Neural cell (in vitro differentiated cells): ENCODE measurements around the gene ATP12A. TPM values are rescaled to one million over a fixed set of nuclear protein-coding genes. Genes with fewer than 3 reads are reported as not detected.

ENCODE experiments used
- H2AFZ ChIP-seq: fragments of 200-600, 300-800 bp; sonication (generic), shearing (Covaris generic); 2 replicates; pipeline ENCODE4 v1.6.0; 2014; ENCODE audit warnings: low read depth, mild to moderate bottlenecking, antibody characterized with exemption, low read length, moderate library complexity
- H3F3A ChIP-seq: fragments of 200-600 bp; shearing (Covaris generic); 2 replicates; pipeline ENCODE4 v1.6.1; 2016; ENCODE audit warnings: mild to moderate bottlenecking, moderate library complexity, mixed read lengths, antibody characterized with exemption, low read length; ENCODE audit not compliant: insufficient read depth, poor library complexity, severe bottlenecking
- H3K27ac ChIP-seq: fragments of 200-600, 300-800 bp; sonication (generic), shearing (Covaris generic); 2 replicates; pipeline ENCODE4 v1.5.1; 2014; ENCODE audit warnings: mild to moderate bottlenecking, low read length, moderate library complexity
- H3K27me3 ChIP-seq: fragments of 300-800, 200-600 bp; sonication (generic), shearing (Covaris generic); 2 replicates; pipeline ENCODE4 v1.6.0; 2014; ENCODE audit warnings: mild to moderate bottlenecking, low read depth, low read length, moderate library complexity; ENCODE audit not compliant: insufficient read depth
- H3K36me3 ChIP-seq: fragments of 300-800, 200-600 bp; sonication (generic), shearing (Covaris generic); 2 replicates; pipeline ENCODE4 v1.5.1; 2014; ENCODE audit warnings: mild to moderate bottlenecking, antibody characterized with exemption, low read length, moderate library complexity; ENCODE audit not compliant: insufficient read depth
- H3K4me2 ChIP-seq: fragments of 300-800, 200-600 bp; sonication (generic), shearing (Covaris generic); 2 replicates; pipeline ENCODE4 v1.6.0; 2014; ENCODE audit warnings: mild to moderate bottlenecking, low read length
- H3K4me3 ChIP-seq: fragments of 300-800, 200-600 bp; sonication (generic), shearing (Covaris generic); 2 replicates; pipeline ENCODE4 v1.5.1; 2014; ENCODE audit warnings: mild to moderate bottlenecking, low read length, moderate library complexity
- H3K79me2 ChIP-seq: fragments of 200-600 bp; shearing (Covaris generic); replicated peaks from 2 replicates; pipeline ENCODE4 v1.6.0; 2014; ENCODE audit warnings: mild to moderate bottlenecking, low read length, moderate library complexity; ENCODE audit not compliant: insufficient read depth
- H3K9ac ChIP-seq: fragments of 300-800, 200-600 bp; sonication (generic), shearing (Covaris generic); 2 replicates; pipeline ENCODE4 v1.6.1; 2016; ENCODE audit warnings: mild to moderate bottlenecking, low read length, mixed read lengths
- H3K9me2 ChIP-seq: fragments of 200-600 bp; shearing (Covaris generic); 2 replicates; pipeline ENCODE4 v1.6.1; 2016; ENCODE audit warnings: mild to moderate bottlenecking, low read length, mixed read lengths; ENCODE audit not compliant: insufficient read depth
- H3K9me3 ChIP-seq: fragments of 200-600, 300-800 bp; sonication (generic), shearing (Covaris generic); 2 replicates; pipeline ENCODE4 v1.6.1; 2016; ENCODE audit warnings: mild to moderate bottlenecking, mixed run types, low read length, moderate library complexity, mixed read lengths
- H4K20me1 ChIP-seq: fragments of 200-600 bp; shearing (Covaris generic); 2 replicates; pipeline ENCODE4 v1.6.1; 2016; ENCODE audit warnings: mild to moderate bottlenecking, mixed run types; ENCODE audit not compliant: insufficient read depth
- EP300 ChIP-seq: fragments of 450-650 bp; conservative IDR thresholded peaks from 2 replicates; pipeline ENCODE4 v1.6.1; 2014; ENCODE audit warnings: antibody characterized with exemption, mild to moderate bottlenecking, moderate library complexity; ENCODE audit not compliant: poor library complexity, severe bottlenecking
- EZH2 ChIP-seq: fragments of 200-600, 300-800 bp; shearing (Covaris generic), sonication (generic); IDR thresholded peaks from 2 replicates; pipeline ENCODE4 v1.6.1; 2014; ENCODE audit warnings: antibody characterized with exemption, low read length, borderline replicate concordance, mild to moderate bottlenecking; ENCODE audit not compliant: insufficient read depth, poor library complexity, severe bottlenecking
- MXI1 ChIP-seq: fragments of 450-650 bp; conservative IDR thresholded peaks from 2 replicates; pipeline ENCODE4 v1.6.1; 2014; ENCODE audit warnings: antibody characterized with exemption, mild to moderate bottlenecking; ENCODE audit not compliant: poor library complexity, severe bottlenecking
- POLR2AphosphoS5 ChIP-seq: IDR thresholded peaks from 2 replicates; pipeline ENCODE4 v1.6.1; 2012
- RAD21 ChIP-seq: fragments of 450-650 bp; conservative IDR thresholded peaks from 2 replicates; pipeline ENCODE4 v1.6.1; 2014; ENCODE audit warnings: antibody characterized with exemption, mild to moderate bottlenecking, moderate library complexity
- SMC3 ChIP-seq: fragments of 450-650 bp; conservative IDR thresholded peaks from 2 replicates; pipeline ENCODE4 v1.6.1; 2014; ENCODE audit warnings: antibody characterized with exemption, mild to moderate bottlenecking, moderate library complexity; ENCODE audit not compliant: poor library complexity
- TAF1 ChIP-seq: IDR thresholded peaks from 2 replicates; pipeline ENCODE4 v1.6.1; 2012; ENCODE audit warnings: low read depth
- polyA plus RNA-seq: library from polyadenylated mRNA; depleted of rRNA; stranded (reverse); fragments of >200 nt; gene quantifications from 2 replicates; pipeline ENCODE4 v1.2.3, GENCODE V29; 2014
- TF ChIP-seq, protein P1 (sequence below): fragments of 450-650 bp; IDR thresholded peaks from 2 replicates; pipeline ENCODE4 v1.5.1; 2014; ENCODE audit warnings: antibody characterized with exemption, mild to moderate bottlenecking, moderate library complexity; ENCODE audit not compliant: poor library complexity, severe bottlenecking
- TF ChIP-seq, protein P2 (sequence below): IDR thresholded peaks from 2 replicates; pipeline ENCODE4 v1.6.1; 2012; ENCODE audit warnings: borderline replicate concordance

The ATP12A gene
- polyA plus RNA-seq, 1 donor from 2014 or later = not detected

DNA sequence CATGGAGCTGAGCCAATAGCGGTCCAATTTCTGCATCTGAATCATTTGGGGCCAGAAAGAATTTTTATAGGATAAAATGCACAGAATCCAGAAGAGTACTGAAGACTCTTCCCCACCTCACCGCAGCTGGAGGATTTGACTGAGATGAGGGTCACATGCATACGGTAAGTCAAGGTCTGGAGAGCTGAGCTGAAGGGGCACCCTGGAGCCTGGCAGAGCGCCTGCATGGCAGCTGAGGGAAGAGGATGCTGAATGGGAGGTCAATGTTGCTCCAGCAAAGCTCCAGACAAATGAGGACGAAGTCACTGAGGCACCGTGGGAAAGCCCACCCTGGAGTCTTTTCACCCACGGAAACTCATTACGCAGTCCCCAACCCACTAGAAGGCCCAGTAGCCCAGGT is 43.4 kb upstream of the ATP12A start:
- no peaks in the 10 kb centered on the region for H3F3A ChIP-seq
- no peaks in the 10 kb centered on the region for H3K9me2 ChIP-seq
- H3K4me2 ChIP-seq = no peak overlapping the region
- no peak overlapping the region for H3K27ac ChIP-seq
- no peak overlapping the region for H3K9ac ChIP-seq
- H3K36me3 ChIP-seq = no peaks in the 10 kb centered on the region
- H3K9me3 ChIP-seq = no peaks in the 10 kb centered on the region
- no peaks in the 10 kb centered on the region for H3K27me3 ChIP-seq
- no peaks in the 10 kb centered on the region for H3K79me2 ChIP-seq
- no peak overlapping the region for H3K4me3 ChIP-seq
- H2AFZ ChIP-seq = no peak overlapping the region
- H4K20me1 ChIP-seq = no peaks in the 10 kb centered on the region
- TF ChIP-seq EZH2 (no peak), MXI1 (no peak), TAF1 (no peak), RAD21 (no peak), POLR2AphosphoS5 (no peak), EP300 (no peak), SMC3 (no peak)
- TF ChIP-seq, protein P1, sequence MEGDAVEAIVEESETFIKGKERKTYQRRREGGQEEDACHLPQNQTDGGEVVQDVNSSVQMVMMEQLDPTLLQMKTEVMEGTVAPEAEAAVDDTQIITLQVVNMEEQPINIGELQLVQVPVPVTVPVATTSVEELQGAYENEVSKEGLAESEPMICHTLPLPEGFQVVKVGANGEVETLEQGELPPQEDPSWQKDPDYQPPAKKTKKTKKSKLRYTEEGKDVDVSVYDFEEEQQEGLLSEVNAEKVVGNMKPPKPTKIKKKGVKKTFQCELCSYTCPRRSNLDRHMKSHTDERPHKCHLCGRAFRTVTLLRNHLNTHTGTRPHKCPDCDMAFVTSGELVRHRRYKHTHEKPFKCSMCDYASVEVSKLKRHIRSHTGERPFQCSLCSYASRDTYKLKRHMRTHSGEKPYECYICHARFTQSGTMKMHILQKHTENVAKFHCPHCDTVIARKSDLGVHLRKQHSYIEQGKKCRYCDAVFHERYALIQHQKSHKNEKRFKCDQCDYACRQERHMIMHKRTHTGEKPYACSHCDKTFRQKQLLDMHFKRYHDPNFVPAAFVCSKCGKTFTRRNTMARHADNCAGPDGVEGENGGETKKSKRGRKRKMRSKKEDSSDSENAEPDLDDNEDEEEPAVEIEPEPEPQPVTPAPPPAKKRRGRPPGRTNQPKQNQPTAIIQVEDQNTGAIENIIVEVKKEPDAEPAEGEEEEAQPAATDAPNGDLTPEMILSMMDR = no peak
- TF ChIP-seq, protein P2, sequence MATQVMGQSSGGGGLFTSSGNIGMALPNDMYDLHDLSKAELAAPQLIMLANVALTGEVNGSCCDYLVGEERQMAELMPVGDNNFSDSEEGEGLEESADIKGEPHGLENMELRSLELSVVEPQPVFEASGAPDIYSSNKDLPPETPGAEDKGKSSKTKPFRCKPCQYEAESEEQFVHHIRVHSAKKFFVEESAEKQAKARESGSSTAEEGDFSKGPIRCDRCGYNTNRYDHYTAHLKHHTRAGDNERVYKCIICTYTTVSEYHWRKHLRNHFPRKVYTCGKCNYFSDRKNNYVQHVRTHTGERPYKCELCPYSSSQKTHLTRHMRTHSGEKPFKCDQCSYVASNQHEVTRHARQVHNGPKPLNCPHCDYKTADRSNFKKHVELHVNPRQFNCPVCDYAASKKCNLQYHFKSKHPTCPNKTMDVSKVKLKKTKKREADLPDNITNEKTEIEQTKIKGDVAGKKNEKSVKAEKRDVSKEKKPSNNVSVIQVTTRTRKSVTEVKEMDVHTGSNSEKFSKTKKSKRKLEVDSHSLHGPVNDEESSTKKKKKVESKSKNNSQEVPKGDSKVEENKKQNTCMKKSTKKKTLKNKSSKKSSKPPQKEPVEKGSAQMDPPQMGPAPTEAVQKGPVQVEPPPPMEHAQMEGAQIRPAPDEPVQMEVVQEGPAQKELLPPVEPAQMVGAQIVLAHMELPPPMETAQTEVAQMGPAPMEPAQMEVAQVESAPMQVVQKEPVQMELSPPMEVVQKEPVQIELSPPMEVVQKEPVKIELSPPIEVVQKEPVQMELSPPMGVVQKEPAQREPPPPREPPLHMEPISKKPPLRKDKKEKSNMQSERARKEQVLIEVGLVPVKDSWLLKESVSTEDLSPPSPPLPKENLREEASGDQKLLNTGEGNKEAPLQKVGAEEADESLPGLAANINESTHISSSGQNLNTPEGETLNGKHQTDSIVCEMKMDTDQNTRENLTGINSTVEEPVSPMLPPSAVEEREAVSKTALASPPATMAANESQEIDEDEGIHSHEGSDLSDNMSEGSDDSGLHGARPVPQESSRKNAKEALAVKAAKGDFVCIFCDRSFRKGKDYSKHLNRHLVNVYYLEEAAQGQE = no peak

DNA sequence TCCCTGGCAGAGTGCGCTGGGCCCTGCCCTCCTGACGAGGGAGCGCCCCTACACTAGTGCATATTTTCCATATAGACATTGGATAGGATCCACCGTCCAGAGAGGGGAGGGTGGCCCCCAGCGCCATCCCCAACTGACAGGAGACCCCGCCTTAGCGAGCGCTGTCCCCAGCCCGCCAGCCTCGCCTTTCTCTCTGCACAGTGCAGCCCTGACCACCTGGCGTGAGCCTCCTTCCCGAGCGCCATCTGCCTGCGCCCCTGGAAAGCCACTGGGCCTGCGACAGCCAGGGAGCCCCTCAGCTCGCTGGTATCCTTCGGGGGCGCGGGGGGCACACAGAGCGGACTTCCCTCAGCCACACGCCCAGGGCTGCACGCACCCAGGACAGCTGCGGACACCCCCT is 42.1 kb upstream of the ATP12A start:
- Histone ChIP-seq H3F3A (no peaks in the 10 kb centered on the region), H3K9ac (no peak overlapping the region), H3K4me3 (no peak overlapping the region), H3K27me3 (no peaks in the 10 kb centered on the region), H3K79me2 (no peaks in the 10 kb centered on the region), H3K27ac (no peak overlapping the region), H3K9me2 (no peaks in the 10 kb centered on the region), H3K9me3 (no peaks in the 10 kb centered on the region), H2AFZ (no peak overlapping the region), H4K20me1 (no peaks in the 10 kb centered on the region), H3K36me3 (no peaks in the 10 kb centered on the region), H3K4me2 (no peak overlapping the region)
- TF ChIP-seq EZH2 = no peak
- no peak for TF ChIP-seq SMC3
- no peak for TF ChIP-seq RAD21
- TF ChIP-seq TAF1 = no peak
- no peak for TF ChIP-seq EP300
- TF ChIP-seq POLR2AphosphoS5 = no peak
- TF ChIP-seq, protein P2 = no peak
- TF ChIP-seq MXI1 = no peak
- TF ChIP-seq, protein P1 = no peak
